ENCODE results near the gene GALNTL6.

GALNTL6 gene

DNA sequence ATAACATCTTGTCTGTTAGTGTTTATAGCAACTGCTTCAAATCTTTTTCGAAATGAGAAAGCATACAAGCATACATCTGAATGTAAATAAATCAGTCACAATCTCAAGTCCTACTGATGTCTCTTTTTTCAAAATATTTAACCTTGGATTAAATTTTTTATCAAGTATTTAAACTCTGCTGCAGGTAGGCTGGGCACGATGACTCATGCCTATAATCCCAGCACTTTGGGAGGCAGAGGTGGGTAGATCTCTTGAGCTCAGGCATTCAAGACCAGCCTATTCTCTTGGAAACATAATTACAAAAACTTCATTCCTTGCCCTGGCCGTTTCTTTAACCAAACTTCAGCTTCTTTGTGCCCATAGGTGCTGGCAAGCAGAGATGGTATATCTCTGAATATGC lies 815.1 kb downstream of the GALNTL6 start:
- peaks cover 5% of the 10 kb centered on the region for H3K9me3 ChIP-seq (ENCODE audit: control insufficient read depth, low read length)
- no peak overlapping the region for H3K9ac ChIP-seq (ENCODE audit: low read length)
- H3K4me3 ChIP-seq (ENCODE audit: low read length), result no peak overlapping the region
- no peaks in the 10 kb centered on the region for H3K36me3 ChIP-seq (ENCODE audit: control insufficient read depth, insufficient read depth, low read length, severe bottlenecking)
- no peaks in the 10 kb centered on the region for H3K4me1 ChIP-seq (ENCODE audit: control insufficient read depth, insufficient read depth, low read length)
- no peak for DNase-seq (ENCODE audit: low read depth)
- H3K27me3 ChIP-seq (replicated peaks; ENCODE audit: control insufficient read depth, insufficient read depth, low read length), result no peaks in the 10 kb centered on the region

DNA sequence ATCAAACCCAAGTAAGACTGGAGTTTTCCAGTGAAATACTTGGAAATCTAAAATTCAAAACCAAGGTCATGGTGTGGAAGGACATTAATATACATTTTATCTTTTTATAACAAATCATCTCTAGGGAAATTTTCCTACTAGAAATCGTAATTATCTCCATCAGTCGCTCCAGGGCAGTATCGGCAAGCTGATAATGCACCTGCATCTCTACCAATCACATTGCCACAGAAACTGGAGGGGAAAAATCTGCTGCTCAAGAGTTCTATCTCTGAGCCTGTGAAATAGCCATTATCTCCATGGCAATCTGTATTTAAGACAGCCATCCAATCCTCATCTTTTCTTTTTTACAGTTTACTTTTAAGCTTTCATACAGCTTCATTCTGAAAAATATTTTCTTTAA lies 817.1 kb downstream of the GALNTL6 start:
- H3K4me3 ChIP-seq (ENCODE audit: low read length), result no peak overlapping the region
- H3K9ac ChIP-seq (ENCODE audit: low read length), result no peak overlapping the region
- no peaks in the 10 kb centered on the region for H3K27me3 ChIP-seq (replicated peaks; ENCODE audit: control insufficient read depth, insufficient read depth, low read length)
- H3K9me3 ChIP-seq (ENCODE audit: control insufficient read depth, low read length), result peaks cover 5% of the 10 kb centered on the region
- H3K4me1 ChIP-seq (ENCODE audit: control insufficient read depth, insufficient read depth, low read length), result no peaks in the 10 kb centered on the region
- H3K36me3 ChIP-seq (ENCODE audit: control insufficient read depth, insufficient read depth, low read length, severe bottlenecking), result no peaks in the 10 kb centered on the region
- DNase-seq (ENCODE audit: low read depth), result no peak

- Histone ChIP-seq H3K4me1 (ENCODE audit: control insufficient read depth, insufficient read depth, low read length) (no peaks in the 10 kb centered on the region), H3K27me3 (replicated peaks; ENCODE audit: control insufficient read depth, insufficient read depth, low read length) (no peaks in the 10 kb centered on the region), H3K4me3 (ENCODE audit: low read length) (no peak overlapping the region), H3K9me3 (ENCODE audit: control insufficient read depth, low read length) (no peaks in the 10 kb centered on the region), H3K9ac (ENCODE audit: low read length) (no peak overlapping the region), H3K36me3 (ENCODE audit: control insufficient read depth, insufficient read depth, low read length, severe bottlenecking) (no peaks in the 10 kb centered on the region)
- no peak for DNase-seq (ENCODE audit: low read depth)
Observed at GRCh38 chr4:172631832-172632231, 818.6 kb downstream of the GALNTL6 start.

- Histone ChIP-seq H3K9ac (ENCODE audit: low read length) (no peak overlapping the region), H3K27me3 (replicated peaks; ENCODE audit: control insufficient read depth, insufficient read depth, low read length) (no peaks in the 10 kb centered on the region), H3K4me3 (ENCODE audit: low read length) (no peak overlapping the region), H3K9me3 (ENCODE audit: control insufficient read depth, low read length) (no peaks in the 10 kb centered on the region), H3K36me3 (ENCODE audit: control insufficient read depth, insufficient read depth, low read length, severe bottlenecking) (no peaks in the 10 kb centered on the region), H3K4me1 (ENCODE audit: control insufficient read depth, insufficient read depth, low read length) (peaks cover 5% of the 10 kb centered on the region)
- DNase-seq (ENCODE audit: low read depth), result peak; percentile 2
Observed at GRCh38 chr4:172648471-172648870, 835.3 kb downstream of the GALNTL6 start.

- H3K27me3 ChIP-seq (replicated peaks; ENCODE audit: control insufficient read depth, insufficient read depth, low read length), result no peaks in the 10 kb centered on the region
- H3K4me3 ChIP-seq (ENCODE audit: low read length), result no peak overlapping the region
Observed at GRCh38 chr4:172649143-172649542, 835.9 kb downstream of the GALNTL6 start.

GRCh38 chr4:172650758-172651530 lies 837.7 kb downstream of the GALNTL6 start:
- Histone ChIP-seq H3K27me3 (replicated peaks; ENCODE audit: control insufficient read depth, insufficient read depth, low read length) (no peaks in the 10 kb centered on the region), H3K36me3 (ENCODE audit: control insufficient read depth, insufficient read depth, low read length, severe bottlenecking) (no peaks in the 10 kb centered on the region), H3K4me1 (ENCODE audit: control insufficient read depth, insufficient read depth, low read length) (peaks cover 6% of the 10 kb centered on the region), H3K4me3 (ENCODE audit: low read length) (no peak overlapping the region), H3K9me3 (ENCODE audit: control insufficient read depth, low read length) (no peaks in the 10 kb centered on the region), H3K9ac (ENCODE audit: low read length) (no peak overlapping the region)
- DNase-seq (ENCODE audit: low read depth), result peak; percentile 53

More at GRCh38 chr4:172649143-172649542, 835.9 kb downstream of the GALNTL6 start:
- H3K4me1 ChIP-seq (ENCODE audit: control insufficient read depth, insufficient read depth, low read length), result peaks cover 5% of the 10 kb centered on the region
- no peaks in the 10 kb centered on the region for H3K9me3 ChIP-seq (ENCODE audit: control insufficient read depth, low read length)
- H3K36me3 ChIP-seq (ENCODE audit: control insufficient read depth, insufficient read depth, low read length, severe bottlenecking), result no peaks in the 10 kb centered on the region
- DNase-seq (ENCODE audit: low read depth), result no peak
- H3K9ac ChIP-seq (ENCODE audit: low read length), result no peak overlapping the region

DNA sequence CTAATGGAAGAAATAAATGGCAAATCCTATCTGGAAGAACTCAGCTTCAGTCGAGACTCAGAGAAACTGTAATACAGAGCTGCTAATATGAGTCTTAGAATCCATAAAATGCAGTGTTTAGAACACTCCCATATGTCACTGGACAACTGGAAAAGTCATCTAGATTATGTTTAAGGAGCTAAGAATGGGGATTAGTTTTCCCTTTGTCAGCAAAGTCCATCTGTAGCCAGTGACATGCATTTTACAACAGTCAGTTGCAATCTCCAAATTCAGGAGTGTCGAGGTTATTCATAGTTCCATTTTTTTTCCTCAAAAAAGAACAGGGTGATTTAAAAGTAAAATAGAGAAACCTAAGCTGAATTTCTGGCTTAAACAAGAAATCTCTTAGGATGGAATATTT lies 838.8 kb downstream of the GALNTL6 start:
- no peaks in the 10 kb centered on the region for H3K36me3 ChIP-seq (ENCODE audit: control insufficient read depth, insufficient read depth, low read length, severe bottlenecking)

GRCh38 chr4:172652369-172652768 lies 839.2 kb downstream of the GALNTL6 start:
- no peaks in the 10 kb centered on the region for H3K9me3 ChIP-seq (ENCODE audit: control insufficient read depth, low read length)
- H3K27me3 ChIP-seq (replicated peaks; ENCODE audit: control insufficient read depth, insufficient read depth, low read length), result no peaks in the 10 kb centered on the region
- no peaks in the 10 kb centered on the region for H3K36me3 ChIP-seq (ENCODE audit: control insufficient read depth, insufficient read depth, low read length, severe bottlenecking)
- DNase-seq (ENCODE audit: low read depth), result peak; percentile 18
- no peak overlapping the region for H3K9ac ChIP-seq (ENCODE audit: low read length)
- peaks cover 16% of the 10 kb centered on the region for H3K4me1 ChIP-seq (ENCODE audit: control insufficient read depth, insufficient read depth, low read length)
- no peak overlapping the region for H3K4me3 ChIP-seq (ENCODE audit: low read length)

More for the DNA sequence above, 838.8 kb downstream of the GALNTL6 start:
- Histone ChIP-seq H3K4me3 (ENCODE audit: low read length) (no peak overlapping the region), H3K9ac (ENCODE audit: low read length) (no peak overlapping the region), H3K9me3 (ENCODE audit: control insufficient read depth, low read length) (no peaks in the 10 kb centered on the region), H3K4me1 (ENCODE audit: control insufficient read depth, insufficient read depth, low read length) (peaks cover 14% of the 10 kb centered on the region), H3K27me3 (replicated peaks; ENCODE audit: control insufficient read depth, insufficient read depth, low read length) (no peaks in the 10 kb centered on the region)
- DNase-seq (ENCODE audit: low read depth), result no peak

DNA sequence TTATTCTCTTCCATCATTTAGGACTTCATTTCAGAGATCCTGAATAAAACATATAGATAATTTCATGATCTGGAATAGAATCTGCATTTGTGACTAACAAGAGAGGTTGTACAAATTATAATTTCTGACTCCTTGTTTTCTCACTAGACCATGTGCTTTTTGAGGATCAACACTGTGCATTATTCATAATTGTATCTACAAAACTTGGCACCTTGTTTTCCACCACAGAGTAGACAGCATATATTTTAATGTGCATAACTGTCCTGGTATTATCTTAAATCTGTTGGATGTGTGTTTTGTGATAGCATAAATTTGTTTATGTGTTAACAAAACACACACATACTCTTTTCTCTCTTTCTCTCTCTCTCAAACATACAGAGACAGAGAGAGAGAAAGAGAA lies 840.5 kb downstream of the GALNTL6 start:
- Histone ChIP-seq H3K4me3 (ENCODE audit: low read length) (no peak overlapping the region), H3K9me3 (ENCODE audit: control insufficient read depth, low read length) (no peaks in the 10 kb centered on the region), H3K27me3 (replicated peaks; ENCODE audit: control insufficient read depth, insufficient read depth, low read length) (no peaks in the 10 kb centered on the region), H3K9ac (ENCODE audit: low read length) (no peak overlapping the region), H3K36me3 (ENCODE audit: control insufficient read depth, insufficient read depth, low read length, severe bottlenecking) (no peaks in the 10 kb centered on the region), H3K4me1 (ENCODE audit: control insufficient read depth, insufficient read depth, low read length) (peaks cover 16% of the 10 kb centered on the region)
- no peak for DNase-seq (ENCODE audit: low read depth)

- peaks cover 16% of the 10 kb centered on the region for H3K4me1 ChIP-seq (ENCODE audit: control insufficient read depth, insufficient read depth, low read length)
- H3K4me3 ChIP-seq (ENCODE audit: low read length), result no peak overlapping the region
- no peak for DNase-seq (ENCODE audit: low read depth)
- H3K9ac ChIP-seq (ENCODE audit: low read length), result no peak overlapping the region
- H3K27me3 ChIP-seq (replicated peaks; ENCODE audit: control insufficient read depth, insufficient read depth, low read length), result no peaks in the 10 kb centered on the region
- H3K36me3 ChIP-seq (ENCODE audit: control insufficient read depth, insufficient read depth, low read length, severe bottlenecking), result no peaks in the 10 kb centered on the region
- no peaks in the 10 kb centered on the region for H3K9me3 ChIP-seq (ENCODE audit: control insufficient read depth, low read length)
Observed at GRCh38 chr4:172654457-172654856, 841.3 kb downstream of the GALNTL6 start.

DNA sequence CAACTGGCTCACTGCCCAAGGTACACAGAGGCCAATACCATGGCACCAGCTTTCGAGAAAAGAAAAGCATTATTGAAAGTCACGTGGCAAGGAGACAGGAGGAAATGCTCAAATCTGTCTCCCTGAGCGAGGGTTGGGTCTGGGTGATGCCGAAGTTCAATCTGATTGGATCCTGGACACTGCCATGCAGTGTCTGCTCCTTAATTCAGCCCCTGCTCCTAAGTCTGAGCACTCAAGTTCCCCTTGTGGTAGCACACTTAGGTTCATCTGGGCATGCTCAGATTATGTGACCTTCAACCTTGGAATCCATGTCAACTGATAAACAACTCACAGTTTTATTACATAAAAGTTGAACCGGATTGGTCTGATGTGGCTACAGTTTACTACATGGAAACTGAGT lies 842.9 kb downstream of the GALNTL6 start:
- no peak overlapping the region for H3K9ac ChIP-seq (ENCODE audit: low read length)
- H3K4me1 ChIP-seq (ENCODE audit: control insufficient read depth, insufficient read depth, low read length), result peaks cover 12% of the 10 kb centered on the region
- H3K9me3 ChIP-seq (ENCODE audit: control insufficient read depth, low read length), result no peaks in the 10 kb centered on the region
- H3K36me3 ChIP-seq (ENCODE audit: control insufficient read depth, insufficient read depth, low read length, severe bottlenecking), result no peaks in the 10 kb centered on the region
- DNase-seq (ENCODE audit: low read depth), result no peak
- H3K4me3 ChIP-seq (ENCODE audit: low read length), result peak overlapping the region; percentile 13
- no peaks in the 10 kb centered on the region for H3K27me3 ChIP-seq (replicated peaks; ENCODE audit: control insufficient read depth, insufficient read depth, low read length)

DNA sequence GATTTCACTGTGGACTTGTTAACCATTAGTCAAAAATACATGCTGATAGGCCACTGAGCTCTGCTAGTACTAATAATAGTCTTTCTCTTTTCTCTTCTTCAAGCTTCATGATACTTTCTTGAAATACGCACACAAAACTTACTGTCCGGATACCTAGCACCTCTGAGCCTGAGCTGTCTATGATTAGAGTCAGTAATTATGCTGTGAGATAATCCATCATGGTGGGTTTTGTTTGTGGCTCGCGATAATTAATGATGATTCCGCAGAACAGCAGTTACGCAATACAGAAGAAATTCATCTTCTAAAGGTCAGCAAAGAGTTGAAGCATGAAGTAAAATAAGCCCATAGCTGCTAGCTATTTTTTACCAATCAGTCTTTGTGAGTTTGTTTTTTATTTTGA lies 843.9 kb downstream of the GALNTL6 start:
- DNase-seq (ENCODE audit: low read depth), result no peak
- H3K9ac ChIP-seq (ENCODE audit: low read length), result no peak overlapping the region
- H3K4me3 ChIP-seq (ENCODE audit: low read length), result no peak overlapping the region
- no peaks in the 10 kb centered on the region for H3K36me3 ChIP-seq (ENCODE audit: control insufficient read depth, insufficient read depth, low read length, severe bottlenecking)
- H3K4me1 ChIP-seq (ENCODE audit: control insufficient read depth, insufficient read depth, low read length), result peaks cover 12% of the 10 kb centered on the region
- H3K27me3 ChIP-seq (replicated peaks; ENCODE audit: control insufficient read depth, insufficient read depth, low read length), result no peaks in the 10 kb centered on the region
- H3K9me3 ChIP-seq (ENCODE audit: control insufficient read depth, low read length), result no peaks in the 10 kb centered on the region

All from adipocyte (in vitro differentiated cells).